Activated naive CD8-positive, alpha-beta T cell treated with anti-CD3 and anti-CD28 coated beads, Interleukin-2, amount 10 ng/mL, durations not matched to agents 7 days and 5 days (primary cell): ENCODE data around the gene CTNNA3. TPM values are rescaled to one million over a fixed set of nuclear protein-coding genes. Genes with fewer than 3 reads are reported as not detected.

Experiments used
- ATAC-seq: fragments of 150-1000 bp; cut with Tn5 transposase; one replicate; pipeline ENCODE4 v1.10.0; 2021; ENCODE audit warnings: low read depth, moderate library complexity
- POLR2A ChIA-PET: fragments of 350-600 bp; sonication (Branson Sonifier 250); formaldehyde crosslinking; loops from one replicate; lab custom pipeline; 2021; ENCODE audit warnings: antibody characterized with exemption; lab: Charles Lee
- DNase-seq: peaks from one replicate; pipeline ENCODE4 v3.0.0; 2021
- H3K27ac Mint-ChIP-seq: one replicate; pipeline ENCODE4 v1.8.0; 2022; ENCODE audit warnings: mild to moderate bottlenecking, mixed read lengths
- H3K27me3 Mint-ChIP-seq: one replicate; pipeline ENCODE4 v1.8.0; 2022; ENCODE audit warnings: mild to moderate bottlenecking, moderate library complexity, mixed read lengths
- H3K36me3 Mint-ChIP-seq: one replicate; pipeline ENCODE4 v1.8.0; 2021; ENCODE audit warnings: mild to moderate bottlenecking, mixed read lengths
- H3K4me1 Mint-ChIP-seq: one replicate; pipeline ENCODE4 v1.8.0; 2021; ENCODE audit warnings: mixed read lengths
- H3K4me3 Mint-ChIP-seq: one replicate; pipeline ENCODE4 v1.8.0; 2022; ENCODE audit warnings: mild to moderate bottlenecking, moderate library complexity, mixed read lengths
- H3K9me3 Mint-ChIP-seq: one replicate; pipeline ENCODE4 v1.8.0; 2021; ENCODE audit warnings: mixed read lengths
- total RNA-seq, 2 experiments: library from RNA; stranded (reverse); gene quantifications; one replicate each; pipeline ENCODE4 v1.2.3, GENCODE V29; 2021

The CTNNA3 gene
- total RNA-seq, 2 experiments from 2014 or later, result 2.4 to 3.6 TPM

DNA sequence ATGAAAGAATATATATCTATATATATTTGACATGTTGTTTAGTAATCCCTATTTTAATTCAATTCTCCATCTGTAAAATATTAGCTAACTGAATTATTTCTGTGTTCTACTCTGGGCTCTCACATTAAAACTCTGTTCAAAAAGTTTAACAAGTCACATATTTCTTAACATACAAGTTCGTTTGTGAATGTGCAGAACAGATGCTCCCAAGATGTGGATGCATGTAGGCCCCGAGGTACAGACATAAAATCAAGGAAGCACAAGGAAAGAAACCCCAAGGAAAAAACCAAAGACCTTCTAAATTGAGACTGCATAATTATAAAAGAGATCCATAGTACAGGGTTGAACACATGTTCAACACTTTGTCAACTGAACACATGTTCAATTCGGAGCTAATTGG, 595.0 kb downstream of the CTNNA3 start:
- Mint-ChIP-seq H3K36me3 (no peaks in the 10 kb centered on the region), H3K27ac (no peak overlapping the region), H3K4me3 (no peak overlapping the region), H3K27me3 (no peaks in the 10 kb centered on the region), H3K4me1 (no peaks in the 10 kb centered on the region), H3K9me3 (no peaks in the 10 kb centered on the region)
- no peak for DNase-seq
- POLR2A ChIA-PET, result no interaction called here
- ATAC-seq, result no peak

- ATAC-seq, result no peak
- DNase-seq, result no peak
- Mint-ChIP-seq H3K36me3 (no peaks in the 10 kb centered on the region), H3K4me1 (no peaks in the 10 kb centered on the region), H3K4me3 (no peak overlapping the region), H3K9me3 (no peaks in the 10 kb centered on the region), H3K27ac (no peak overlapping the region), H3K27me3 (no peaks in the 10 kb centered on the region)
- POLR2A ChIA-PET, result no interaction called here
Observed at GRCh38 chr10:67098461-67098860, 597.5 kb downstream of the CTNNA3 start.

DNA sequence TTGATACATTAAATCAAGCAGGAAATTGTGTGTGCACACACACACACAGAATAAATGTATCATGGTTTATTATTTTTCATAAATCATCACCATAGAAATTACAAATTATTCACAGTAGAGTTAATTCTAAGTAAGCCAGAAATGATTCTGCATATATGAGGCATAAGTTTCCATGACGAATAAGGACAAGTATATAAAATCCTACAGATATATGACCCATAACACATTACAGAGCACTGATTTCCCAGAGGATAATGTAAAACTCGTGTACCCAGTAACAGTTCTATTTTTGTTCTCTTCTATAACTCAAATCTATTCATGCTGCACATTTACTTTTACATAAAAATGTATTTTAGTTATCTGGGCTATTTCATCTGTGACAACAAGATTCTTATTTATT, 600.5 kb downstream of the CTNNA3 start:
- Mint-ChIP-seq H3K9me3 (no peaks in the 10 kb centered on the region), H3K27me3 (no peaks in the 10 kb centered on the region), H3K27ac (no peak overlapping the region), H3K36me3 (no peaks in the 10 kb centered on the region), H3K4me1 (no peaks in the 10 kb centered on the region), H3K4me3 (no peak overlapping the region)
- POLR2A ChIA-PET, result no interaction called here
- no peak for DNase-seq
- ATAC-seq, result no peak

- ATAC-seq (no peak), DNase-seq (no peak)
- H3K9me3 Mint-ChIP-seq, result no peaks in the 10 kb centered on the region
- H3K4me3 Mint-ChIP-seq, result no peak overlapping the region
- no peak overlapping the region for H3K27ac Mint-ChIP-seq
- no peaks in the 10 kb centered on the region for H3K27me3 Mint-ChIP-seq
- no peaks in the 10 kb centered on the region for H3K4me1 Mint-ChIP-seq
- H3K36me3 Mint-ChIP-seq, result no peaks in the 10 kb centered on the region
- POLR2A ChIA-PET, result no interaction called here
Observed at GRCh38 chr10:67088036-67088435, 608.0 kb downstream of the CTNNA3 start.

DNA sequence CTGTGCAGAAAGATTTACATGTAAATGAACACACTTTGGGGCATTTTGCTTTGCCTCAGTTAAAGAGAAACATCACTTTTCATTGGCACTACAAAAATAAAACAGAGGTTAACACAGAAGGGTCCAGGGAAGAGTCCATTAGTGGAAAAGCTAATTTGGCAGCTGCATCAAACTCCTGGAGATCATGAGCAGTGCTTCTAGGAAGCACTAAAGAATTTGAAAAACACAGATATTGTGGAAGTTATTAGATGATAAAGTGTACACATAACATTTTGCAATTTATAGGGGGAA, 608.9 kb downstream of the CTNNA3 start:
- Mint-ChIP-seq H3K4me3 (no peak overlapping the region), H3K9me3 (no peaks in the 10 kb centered on the region), H3K36me3 (no peaks in the 10 kb centered on the region), H3K27ac (no peak overlapping the region), H3K27me3 (no peaks in the 10 kb centered on the region), H3K4me1 (no peaks in the 10 kb centered on the region)
- ATAC-seq (no peak), DNase-seq (no peak)
- POLR2A ChIA-PET, result no interaction called here

- POLR2A ChIA-PET, result no interaction called here
- Mint-ChIP-seq H3K36me3 (no peaks in the 10 kb centered on the region), H3K4me1 (no peaks in the 10 kb centered on the region), H3K4me3 (no peak overlapping the region), H3K27me3 (no peaks in the 10 kb centered on the region), H3K9me3 (no peaks in the 10 kb centered on the region), H3K27ac (no peak overlapping the region)
- no peak for ATAC-seq
- no peak for DNase-seq
Observed at GRCh38 chr10:67086327-67087134, 609.5 kb downstream of the CTNNA3 start.

DNA sequence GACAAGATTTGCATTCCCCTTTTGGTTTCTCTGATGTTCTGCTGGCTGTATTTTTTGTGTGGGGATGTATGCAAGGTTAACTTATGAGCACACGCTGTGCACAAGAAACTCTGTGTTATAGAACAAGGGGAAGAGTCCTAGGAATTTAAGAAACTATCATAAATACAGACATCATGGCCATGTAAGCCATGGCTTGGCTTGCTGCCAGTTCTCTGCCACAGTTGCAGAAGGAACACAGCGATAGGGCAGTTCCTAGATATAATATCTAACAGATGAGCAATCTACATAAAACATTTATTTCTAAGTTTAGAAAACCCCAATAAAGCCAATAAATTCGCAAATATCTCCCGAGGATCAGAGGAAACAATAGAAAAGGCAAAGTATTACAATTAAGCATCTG, 616.9 kb downstream of the CTNNA3 start:
- DNase-seq (no peak), ATAC-seq (no peak)
- H3K4me3 Mint-ChIP-seq, result no peak overlapping the region
- no peaks in the 10 kb centered on the region for H3K36me3 Mint-ChIP-seq
- POLR2A ChIA-PET, result no interaction called here
- H3K27me3 Mint-ChIP-seq, result no peaks in the 10 kb centered on the region
- H3K9me3 Mint-ChIP-seq, result no peaks in the 10 kb centered on the region
- no peak overlapping the region for H3K27ac Mint-ChIP-seq
- no peaks in the 10 kb centered on the region for H3K4me1 Mint-ChIP-seq

DNA sequence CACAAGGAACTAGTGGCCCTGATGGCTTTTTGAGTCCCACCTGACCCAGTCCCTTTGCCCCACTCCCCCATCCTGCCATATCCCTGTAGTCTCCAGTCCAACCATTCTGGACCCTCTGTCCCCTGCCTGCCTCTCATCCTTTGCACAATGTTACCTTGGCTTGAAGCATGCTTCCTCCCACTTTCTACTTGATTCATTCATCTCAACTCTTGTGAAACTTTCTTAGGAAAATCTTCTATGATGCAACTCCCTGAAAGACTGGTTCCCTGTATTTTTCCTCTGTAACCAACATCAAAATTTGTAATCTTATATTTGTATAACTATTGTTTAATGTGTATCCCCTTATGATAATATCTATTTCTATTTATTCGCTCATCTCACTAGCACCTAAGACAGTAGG, 618.6 kb downstream of the CTNNA3 start:
- Mint-ChIP-seq H3K27ac (no peak overlapping the region), H3K4me3 (no peak overlapping the region), H3K36me3 (no peaks in the 10 kb centered on the region), H3K4me1 (no peaks in the 10 kb centered on the region), H3K9me3 (no peaks in the 10 kb centered on the region), H3K27me3 (peaks cover 1% of the 10 kb centered on the region)
- DNase-seq, result no peak
- POLR2A ChIA-PET, result no interaction called here
- no peak for ATAC-seq

GRCh38 chr10:67076144-67076543, 619.9 kb downstream of the CTNNA3 start:
- Mint-ChIP-seq H3K9me3 (no peaks in the 10 kb centered on the region), H3K27me3 (peaks cover 1% of the 10 kb centered on the region), H3K27ac (no peak overlapping the region), H3K4me1 (no peaks in the 10 kb centered on the region), H3K4me3 (no peak overlapping the region), H3K36me3 (no peaks in the 10 kb centered on the region)
- POLR2A ChIA-PET, result no interaction called here
- no peak for DNase-seq
- no peak for ATAC-seq

DNA sequence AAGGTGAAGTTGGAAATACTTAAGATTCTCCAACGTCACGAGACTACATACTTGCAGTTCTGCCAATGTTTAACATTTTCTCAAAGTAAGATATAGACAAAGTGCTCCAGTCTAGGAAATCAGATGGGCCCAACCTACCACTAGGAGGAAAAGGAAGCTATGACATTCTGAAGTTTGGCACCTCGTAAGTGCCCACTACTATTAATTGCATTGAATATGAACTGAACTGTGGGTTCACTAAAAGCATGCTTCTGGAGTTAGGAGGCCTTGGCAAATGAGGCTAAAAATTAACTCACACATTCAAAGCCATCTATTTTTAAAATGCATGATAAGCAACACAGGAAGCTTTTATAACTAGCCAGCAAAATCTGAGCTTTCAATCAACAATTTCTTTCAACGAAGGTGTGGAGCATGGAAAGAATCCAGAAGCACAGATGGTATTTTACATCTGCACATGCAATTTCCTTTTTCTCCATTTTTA, 620.5 kb downstream of the CTNNA3 start:
- POLR2A ChIA-PET, result no interaction called here
- H3K36me3 Mint-ChIP-seq, result no peaks in the 10 kb centered on the region
- no peak overlapping the region for H3K4me3 Mint-ChIP-seq
- H3K27me3 Mint-ChIP-seq, result peaks cover 1% of the 10 kb centered on the region
- ATAC-seq (no peak), DNase-seq (no peak)
- H3K4me1 Mint-ChIP-seq, result no peaks in the 10 kb centered on the region
- H3K27ac Mint-ChIP-seq, result no peak overlapping the region
- H3K9me3 Mint-ChIP-seq, result no peaks in the 10 kb centered on the region

- Mint-ChIP-seq H3K4me1 (no peaks in the 10 kb centered on the region), H3K4me3 (no peak overlapping the region), H3K9me3 (no peaks in the 10 kb centered on the region), H3K27me3 (peaks cover 1% of the 10 kb centered on the region), H3K36me3 (no peaks in the 10 kb centered on the region), H3K27ac (no peak overlapping the region)
- ATAC-seq (no peak), DNase-seq (no peak)
- POLR2A ChIA-PET, result no interaction called here
Observed at GRCh38 chr10:67072654-67073053, 623.3 kb downstream of the CTNNA3 start.

DNA sequence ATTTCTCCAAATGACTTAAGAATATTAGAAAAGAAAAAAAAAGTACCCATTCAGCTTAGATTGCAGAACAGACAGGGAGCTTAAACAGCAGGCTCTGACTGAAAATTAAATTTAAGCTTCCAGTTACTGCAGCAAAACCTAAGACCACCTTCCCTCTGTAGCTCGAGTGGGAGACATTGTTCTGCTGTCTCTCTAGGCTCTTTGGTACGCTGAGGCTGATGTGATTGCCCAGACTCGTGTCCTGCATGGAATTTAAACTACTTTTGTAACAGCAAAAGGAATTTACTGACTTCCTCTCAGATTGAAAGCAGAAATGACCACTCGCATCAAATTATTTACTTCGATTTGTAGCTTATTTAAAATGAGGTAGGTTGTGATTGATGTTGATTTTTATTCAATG, 645.6 kb downstream of the CTNNA3 start:
- DNase-seq (no peak), ATAC-seq (no peak)
- Mint-ChIP-seq H3K4me1 (no peaks in the 10 kb centered on the region), H3K27ac (no peak overlapping the region), H3K4me3 (no peak overlapping the region), H3K9me3 (no peaks in the 10 kb centered on the region), H3K27me3 (no peaks in the 10 kb centered on the region), H3K36me3 (no peaks in the 10 kb centered on the region)
- POLR2A ChIA-PET, result no interaction called here

GRCh38 chr10:67049988-67050387, 646.0 kb downstream of the CTNNA3 start:
- Mint-ChIP-seq H3K4me1 (no peaks in the 10 kb centered on the region), H3K9me3 (no peaks in the 10 kb centered on the region), H3K27me3 (no peaks in the 10 kb centered on the region), H3K27ac (no peak overlapping the region), H3K36me3 (no peaks in the 10 kb centered on the region), H3K4me3 (no peak overlapping the region)
- ATAC-seq, result no peak
- POLR2A ChIA-PET, result no interaction called here
- no peak for DNase-seq

DNA sequence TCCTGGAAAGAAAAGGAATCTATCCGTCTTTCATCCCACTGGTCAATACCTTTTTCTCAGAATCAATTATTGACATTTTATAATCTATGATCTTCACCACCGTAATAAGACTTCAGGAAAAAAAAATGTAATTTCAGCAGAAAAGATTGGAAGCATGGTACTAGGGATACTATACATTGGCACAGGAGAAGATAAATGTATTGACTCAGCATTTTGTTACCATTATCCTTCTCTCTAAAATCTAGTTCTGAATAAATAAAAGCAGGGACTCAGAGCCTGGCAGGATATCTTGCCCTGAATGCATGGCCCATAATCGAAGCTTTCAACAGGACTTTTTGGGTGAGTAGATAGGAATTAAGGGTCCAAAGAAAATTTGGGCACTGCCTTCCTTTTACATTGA, 649.5 kb downstream of the CTNNA3 start:
- H3K4me1 Mint-ChIP-seq, result no peaks in the 10 kb centered on the region
- H3K27me3 Mint-ChIP-seq, result no peaks in the 10 kb centered on the region
- H3K4me3 Mint-ChIP-seq, result no peak overlapping the region
- ATAC-seq (no peak), DNase-seq (no peak)
- POLR2A ChIA-PET, result no interaction called here
- no peaks in the 10 kb centered on the region for H3K36me3 Mint-ChIP-seq
- no peak overlapping the region for H3K27ac Mint-ChIP-seq
- H3K9me3 Mint-ChIP-seq, result no peaks in the 10 kb centered on the region

DNA sequence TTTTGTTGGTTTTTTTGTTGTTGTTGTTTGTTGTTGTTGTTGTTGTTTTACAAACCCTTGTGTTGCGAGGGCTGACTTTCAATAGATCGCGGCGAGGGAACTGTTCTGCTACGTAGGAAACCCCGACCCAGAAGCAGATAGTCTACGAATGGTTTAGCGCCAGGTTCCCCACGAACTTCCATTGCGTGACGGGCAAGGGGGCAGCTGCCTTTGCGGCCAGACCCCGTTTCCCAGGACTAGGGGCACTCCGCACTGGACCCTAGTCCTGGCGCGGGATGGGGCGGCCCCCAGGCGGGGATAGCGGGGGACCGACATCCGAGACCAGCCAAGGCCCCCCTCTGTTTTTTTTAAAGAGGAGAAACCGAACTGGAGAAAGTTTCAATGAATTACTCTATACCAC, 650.6 kb downstream of the CTNNA3 start:
- POLR2A ChIA-PET, result no interaction called here
- no peak for ATAC-seq
- Mint-ChIP-seq H3K36me3 (no peaks in the 10 kb centered on the region), H3K27me3 (no peaks in the 10 kb centered on the region), H3K4me3 (no peak overlapping the region), H3K4me1 (no peaks in the 10 kb centered on the region), H3K27ac (no peak overlapping the region), H3K9me3 (no peaks in the 10 kb centered on the region)
- no peak for DNase-seq
